Astrocyte of the hippocampus (primary cell): ENCODE results near the gene RADIL.

ENCODE experiments used
- DNase-seq: peaks from one replicate; pipeline ENCODE4 v3.0.0; 2011; ENCODE audit warnings: low read depth, low spot score

RADIL gene

DNA sequence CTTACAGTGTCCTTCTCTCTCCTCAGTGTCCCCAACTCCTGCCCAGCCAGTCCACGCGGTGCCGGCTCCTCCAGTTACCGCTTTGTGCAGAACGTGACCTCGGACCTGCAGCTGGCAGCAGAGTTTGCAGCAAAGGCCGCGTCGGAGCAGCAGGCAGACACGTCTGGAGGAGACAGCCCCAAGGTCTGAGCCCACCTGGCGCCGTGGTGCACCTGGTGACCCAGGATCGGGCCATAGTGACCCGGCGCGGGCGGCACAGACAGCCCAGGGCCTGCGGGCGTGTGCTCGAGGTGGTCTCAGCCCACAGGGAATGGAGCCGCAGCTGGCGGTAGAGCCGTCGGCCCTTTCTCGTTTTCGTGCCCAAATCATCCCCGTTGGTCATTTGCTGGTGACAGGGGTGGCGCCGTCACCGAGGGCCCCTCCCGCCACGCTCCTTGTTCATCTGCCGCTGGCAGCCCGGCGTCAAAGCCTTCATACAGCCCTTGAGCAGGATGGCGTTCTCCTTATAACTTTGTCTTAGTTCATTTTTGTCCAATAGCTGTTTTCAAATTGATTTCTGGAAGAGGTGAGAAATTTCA is 129.0 kb downstream of the RADIL start:
- no peak for DNase-seq

DNA sequence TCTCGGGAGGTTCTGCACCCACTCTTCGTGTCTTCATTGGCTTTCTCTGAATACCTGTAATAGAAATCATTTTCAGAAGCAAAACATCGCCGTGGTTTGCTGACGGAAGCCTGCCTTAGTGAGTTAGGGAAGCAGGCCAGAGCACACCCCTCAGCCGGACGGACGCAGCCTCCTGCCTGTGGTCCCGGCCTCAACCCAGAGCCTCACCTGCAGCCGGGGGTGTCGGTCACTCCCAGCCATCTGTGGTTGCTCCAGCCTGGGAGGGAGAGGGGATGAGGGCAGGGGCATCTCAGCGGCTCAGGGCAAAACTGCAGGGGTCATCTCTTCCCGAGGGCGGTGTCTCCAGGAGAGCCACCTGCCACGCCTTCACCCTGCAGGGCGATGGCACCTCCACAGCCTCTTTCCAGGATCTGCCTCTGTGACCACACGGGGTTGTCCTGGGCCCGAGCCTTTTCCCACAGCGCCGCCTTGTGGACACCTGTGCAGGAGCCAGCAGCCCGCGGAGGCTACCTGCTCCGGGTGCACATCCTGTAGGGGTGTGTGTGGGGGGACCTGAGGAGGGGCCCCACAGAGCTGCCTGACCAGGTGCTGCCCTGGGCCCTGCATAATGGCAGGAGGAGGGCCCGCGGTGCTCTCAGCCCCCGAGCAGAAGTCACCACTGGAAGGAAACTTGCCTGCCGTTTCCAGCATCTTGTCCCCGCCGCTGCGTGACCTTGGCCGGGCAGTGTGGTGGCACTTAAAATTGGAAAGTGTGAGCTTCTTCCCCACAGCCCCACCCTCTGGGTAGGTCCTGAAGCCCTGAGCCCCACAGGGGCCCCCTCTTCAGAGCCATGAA is 129.7 kb downstream of the RADIL start:
- DNase-seq = peak; percentile 80

DNA sequence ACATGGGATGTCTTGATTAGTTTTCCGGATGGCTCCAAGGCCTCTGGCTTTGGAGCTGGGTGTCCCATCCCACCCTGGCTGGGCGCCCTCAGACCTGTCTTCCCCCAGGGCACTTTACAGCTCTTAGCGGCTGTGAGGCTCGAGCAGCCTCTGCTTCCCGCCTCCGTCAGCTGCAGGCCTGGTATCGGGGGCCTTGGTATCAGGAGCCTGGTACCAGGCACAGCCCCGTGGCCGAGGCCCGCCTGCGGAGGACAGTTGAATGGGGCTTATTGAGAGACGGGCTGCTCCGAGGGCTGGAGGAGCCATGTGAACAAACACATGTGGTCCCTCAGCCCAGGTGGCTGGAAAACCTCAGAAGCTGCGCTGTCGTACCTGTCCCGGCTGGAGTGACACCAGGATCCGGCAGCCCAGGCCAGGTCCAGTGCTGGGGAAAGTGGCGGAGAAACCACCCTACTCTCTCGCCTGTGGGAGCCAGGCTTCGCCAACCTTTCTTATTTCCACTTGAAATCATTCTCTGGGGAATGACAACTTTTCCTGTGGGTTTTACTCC is 132.0 kb downstream of the RADIL start:
- DNase-seq = no peak

DNA sequence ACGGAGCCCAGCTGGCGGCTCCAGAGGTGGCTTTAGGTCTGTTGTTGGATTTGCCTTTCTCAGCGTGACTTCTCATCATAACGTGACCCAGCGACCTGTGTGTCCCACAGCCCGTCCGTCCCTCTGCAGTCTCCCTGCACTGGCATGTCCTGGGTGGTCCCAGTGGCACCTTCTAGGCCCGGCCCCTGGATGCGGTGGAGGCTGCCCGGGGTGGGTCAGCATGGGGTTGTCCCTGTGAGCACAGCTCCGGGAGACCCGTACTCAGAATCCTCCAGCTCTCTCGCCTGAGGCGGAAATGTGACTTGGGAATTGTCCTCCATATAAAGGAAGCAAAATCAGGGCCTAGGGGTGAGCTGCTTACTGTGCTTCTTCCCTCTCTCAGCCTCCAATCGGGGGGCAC is 133.7 kb downstream of the RADIL start:
- no peak for DNase-seq

DNA sequence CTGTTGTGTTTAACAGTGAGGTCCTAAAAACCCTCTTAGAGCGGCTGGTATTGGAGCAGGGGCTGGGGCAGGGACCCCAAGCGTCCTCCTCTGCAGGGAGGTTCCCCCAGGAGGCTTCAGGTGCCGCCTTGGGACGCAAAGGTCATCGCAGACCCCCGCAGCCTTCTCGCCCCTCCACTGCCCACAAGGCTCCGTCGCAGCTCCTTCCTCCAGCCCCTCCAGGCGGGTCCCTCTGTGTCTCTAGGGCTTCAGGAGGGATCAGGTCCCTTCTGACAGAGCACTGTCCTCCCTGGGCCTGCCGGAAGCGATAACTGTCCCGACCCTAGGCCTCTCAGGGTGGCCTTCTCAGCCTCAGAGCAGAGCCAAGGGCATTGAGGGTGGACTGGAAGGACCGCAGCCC is 134.2 kb downstream of the RADIL start:
- no peak for DNase-seq
